Stimulated activated naive CD8-positive, alpha-beta T cell treated with anti-CD3 and anti-CD28 coated beads, Interleukin-15, Interleukin-2, amounts not matched to agents 100 ng/mL and 50 ng/mL, for 24 hours (primary cell): ENCODE results near the gene FHOD3.
"Not testable (repeated sequence)": the region's sequence is repeated elsewhere in the genome, so short reads cannot be mapped to it uniquely, and the experiment has no call there.

Experiments used
- H3K27ac Mint-ChIP-seq: one replicate; pipeline ENCODE4 v1.8.0; 2021; ENCODE audit warnings: mild to moderate bottlenecking, mixed read lengths
- H3K27me3 Mint-ChIP-seq: one replicate; pipeline ENCODE4 v1.8.0; 2021; ENCODE audit warnings: mixed read lengths
- H3K36me3 Mint-ChIP-seq: one replicate; pipeline ENCODE4 v1.8.0; 2021; ENCODE audit warnings: low read depth, mixed read lengths
- H3K4me1 Mint-ChIP-seq: one replicate; pipeline ENCODE4 v1.8.0; 2021; ENCODE audit warnings: low read depth, mixed read lengths
- H3K4me3 Mint-ChIP-seq: one replicate; pipeline ENCODE4 v1.8.0; 2021; ENCODE audit warnings: mild to moderate bottlenecking, mixed read lengths
- H3K9me3 Mint-ChIP-seq: one replicate; pipeline ENCODE4 v1.8.0; 2021; ENCODE audit warnings: mixed read lengths

Gene FHOD3

GRCh38 chr18:36711813-36712444 is 414.4 kb downstream of the FHOD3 start:
- H3K27ac Mint-ChIP-seq: no peak overlapping the region
- H3K4me1 Mint-ChIP-seq: no peaks in the 10 kb centered on the region
- H3K27me3 Mint-ChIP-seq: peaks cover 16% of the 10 kb centered on the region
- no peak overlapping the region for H3K4me3 Mint-ChIP-seq
- H3K9me3 Mint-ChIP-seq: no peaks in the 10 kb centered on the region
- H3K36me3 Mint-ChIP-seq: no peaks in the 10 kb centered on the region

- Mint-ChIP-seq H3K9me3 (no peaks in the 10 kb centered on the region), H3K27ac (no peak overlapping the region), H3K36me3 (no peaks in the 10 kb centered on the region)
These were observed 417.0 kb downstream of the FHOD3 start for GRCh38 chr18:36714476-36714875.

GRCh38 chr18:36717422-36718110 is 420.1 kb downstream of the FHOD3 start:
- Mint-ChIP-seq H3K4me1 (no peaks in the 10 kb centered on the region), H3K9me3 (no peaks in the 10 kb centered on the region), H3K4me3 (no peak overlapping the region), H3K36me3 (no peaks in the 10 kb centered on the region), H3K27me3 (peaks cover 2% of the 10 kb centered on the region), H3K27ac (no peak overlapping the region)

More at GRCh38 chr18:36714476-36714875, 417.0 kb downstream of the FHOD3 start:
- Mint-ChIP-seq H3K27me3 (peaks cover 4% of the 10 kb centered on the region), H3K4me3 (no peak overlapping the region), H3K4me1 (no peaks in the 10 kb centered on the region)

- no peaks in the 10 kb centered on the region for H3K4me1 Mint-ChIP-seq
- H3K9me3 Mint-ChIP-seq: no peaks in the 10 kb centered on the region
- no peaks in the 10 kb centered on the region for H3K27me3 Mint-ChIP-seq
- no peak overlapping the region for H3K27ac Mint-ChIP-seq
- no peaks in the 10 kb centered on the region for H3K36me3 Mint-ChIP-seq
- no peak overlapping the region for H3K4me3 Mint-ChIP-seq
These were observed 421.3 kb downstream of the FHOD3 start for GRCh38 chr18:36718705-36719328.

- Mint-ChIP-seq H3K27ac (no peak overlapping the region), H3K4me1 (no peaks in the 10 kb centered on the region), H3K9me3 (no peaks in the 10 kb centered on the region), H3K36me3 (no peaks in the 10 kb centered on the region), H3K4me3 (no peak overlapping the region), H3K27me3 (no peaks in the 10 kb centered on the region)
These were observed 422.1 kb downstream of the FHOD3 start for GRCh38 chr18:36719630-36720029.

- H3K4me1 Mint-ChIP-seq, H3K4me3 Mint-ChIP-seq, H3K9me3 Mint-ChIP-seq, H3K27me3 Mint-ChIP-seq, H3K27ac Mint-ChIP-seq, H3K36me3 Mint-ChIP-seq: not testable (repeated sequence)
These were observed 423.8 kb downstream of the FHOD3 start for GRCh38 chr18:36721351-36721750.

GRCh38 chr18:36724169-36724568 is 426.7 kb downstream of the FHOD3 start:
- Mint-ChIP-seq H3K27ac (no peak overlapping the region), H3K4me3 (no peak overlapping the region), H3K9me3 (no peaks in the 10 kb centered on the region), H3K36me3 (no peaks in the 10 kb centered on the region), H3K4me1 (no peaks in the 10 kb centered on the region), H3K27me3 (no peaks in the 10 kb centered on the region)

GRCh38 chr18:36724591-36725001 is 427.1 kb downstream of the FHOD3 start:
- H3K4me1 Mint-ChIP-seq: no peaks in the 10 kb centered on the region
- H3K4me3 Mint-ChIP-seq: no peak overlapping the region
- no peaks in the 10 kb centered on the region for H3K27me3 Mint-ChIP-seq
- H3K9me3 Mint-ChIP-seq: no peaks in the 10 kb centered on the region
- no peaks in the 10 kb centered on the region for H3K36me3 Mint-ChIP-seq
- H3K27ac Mint-ChIP-seq: no peak overlapping the region

GRCh38 chr18:36728345-36728744 is 430.8 kb downstream of the FHOD3 start:
- Mint-ChIP-seq H3K27ac (no peak overlapping the region), H3K4me3 (no peak overlapping the region), H3K4me1 (no peaks in the 10 kb centered on the region), H3K27me3 (peaks cover 7% of the 10 kb centered on the region), H3K9me3 (peaks cover 3% of the 10 kb centered on the region), H3K36me3 (no peaks in the 10 kb centered on the region)

- no peaks in the 10 kb centered on the region for H3K36me3 Mint-ChIP-seq
- H3K27me3 Mint-ChIP-seq: peaks cover 7% of the 10 kb centered on the region
- H3K4me3 Mint-ChIP-seq: no peak overlapping the region
- H3K27ac Mint-ChIP-seq: no peak overlapping the region
- no peaks in the 10 kb centered on the region for H3K4me1 Mint-ChIP-seq
- H3K9me3 Mint-ChIP-seq: peaks cover 3% of the 10 kb centered on the region
These were observed 431.7 kb downstream of the FHOD3 start for GRCh38 chr18:36729197-36729596.

- peaks cover 3% of the 10 kb centered on the region for H3K9me3 Mint-ChIP-seq
- H3K27me3 Mint-ChIP-seq: peaks cover 7% of the 10 kb centered on the region
- H3K4me3 Mint-ChIP-seq: no peak overlapping the region
- H3K27ac Mint-ChIP-seq: no peak overlapping the region
- H3K36me3 Mint-ChIP-seq: no peaks in the 10 kb centered on the region
- H3K4me1 Mint-ChIP-seq: no peaks in the 10 kb centered on the region
These were observed 434.8 kb downstream of the FHOD3 start for GRCh38 chr18:36732264-36732663.

- H3K4me3 Mint-ChIP-seq: no peak overlapping the region
- peaks cover 3% of the 10 kb centered on the region for H3K9me3 Mint-ChIP-seq
- H3K27me3 Mint-ChIP-seq: peaks cover 7% of the 10 kb centered on the region
- no peaks in the 10 kb centered on the region for H3K4me1 Mint-ChIP-seq
- H3K36me3 Mint-ChIP-seq: no peaks in the 10 kb centered on the region
- no peak overlapping the region for H3K27ac Mint-ChIP-seq
These were observed 435.6 kb downstream of the FHOD3 start for GRCh38 chr18:36733150-36733549.

- H3K4me1 Mint-ChIP-seq: no peaks in the 10 kb centered on the region
- no peak overlapping the region for H3K4me3 Mint-ChIP-seq
- H3K27me3 Mint-ChIP-seq: peaks cover 7% of the 10 kb centered on the region
- H3K36me3 Mint-ChIP-seq: no peaks in the 10 kb centered on the region
- peaks cover 3% of the 10 kb centered on the region for H3K9me3 Mint-ChIP-seq
- H3K27ac Mint-ChIP-seq: no peak overlapping the region
These were observed 437.1 kb downstream of the FHOD3 start for GRCh38 chr18:36734596-36734995.

GRCh38 chr18:36735130-36735529 is 437.6 kb downstream of the FHOD3 start:
- H3K4me1 Mint-ChIP-seq: no peaks in the 10 kb centered on the region
- peaks cover 8% of the 10 kb centered on the region for H3K27me3 Mint-ChIP-seq
- no peaks in the 10 kb centered on the region for H3K36me3 Mint-ChIP-seq
- H3K27ac Mint-ChIP-seq: no peak overlapping the region
- peaks cover 3% of the 10 kb centered on the region for H3K9me3 Mint-ChIP-seq
- no peak overlapping the region for H3K4me3 Mint-ChIP-seq

GRCh38 chr18:36736094-36736493 is 438.6 kb downstream of the FHOD3 start:
- no peaks in the 10 kb centered on the region for H3K36me3 Mint-ChIP-seq
- no peak overlapping the region for H3K27ac Mint-ChIP-seq
- H3K4me1 Mint-ChIP-seq: no peaks in the 10 kb centered on the region
- peaks cover 3% of the 10 kb centered on the region for H3K9me3 Mint-ChIP-seq
- no peak overlapping the region for H3K4me3 Mint-ChIP-seq
- peaks cover 10% of the 10 kb centered on the region for H3K27me3 Mint-ChIP-seq
